GM19239 (cell line): ENCODE results near the gene KRT4.

ENCODE experiments used
- DNase-seq: peaks from one replicate; pipeline ENCODE4 v3.0.0; 2011; ENCODE audit warnings: low spot score; ENCODE audit not compliant: insufficient read length
- FAIRE-seq: peaks from 2 replicates; lab custom pipeline; 2011; peaks lifted over from hg19 to GRCh38; lab: Jason Lieb, UNC

The KRT4 gene

GRCh38 chr12:52823761-52824450 lies 10.0 kb upstream of the KRT4 start:
- FAIRE-seq (no peak), DNase-seq (no peak)

DNA sequence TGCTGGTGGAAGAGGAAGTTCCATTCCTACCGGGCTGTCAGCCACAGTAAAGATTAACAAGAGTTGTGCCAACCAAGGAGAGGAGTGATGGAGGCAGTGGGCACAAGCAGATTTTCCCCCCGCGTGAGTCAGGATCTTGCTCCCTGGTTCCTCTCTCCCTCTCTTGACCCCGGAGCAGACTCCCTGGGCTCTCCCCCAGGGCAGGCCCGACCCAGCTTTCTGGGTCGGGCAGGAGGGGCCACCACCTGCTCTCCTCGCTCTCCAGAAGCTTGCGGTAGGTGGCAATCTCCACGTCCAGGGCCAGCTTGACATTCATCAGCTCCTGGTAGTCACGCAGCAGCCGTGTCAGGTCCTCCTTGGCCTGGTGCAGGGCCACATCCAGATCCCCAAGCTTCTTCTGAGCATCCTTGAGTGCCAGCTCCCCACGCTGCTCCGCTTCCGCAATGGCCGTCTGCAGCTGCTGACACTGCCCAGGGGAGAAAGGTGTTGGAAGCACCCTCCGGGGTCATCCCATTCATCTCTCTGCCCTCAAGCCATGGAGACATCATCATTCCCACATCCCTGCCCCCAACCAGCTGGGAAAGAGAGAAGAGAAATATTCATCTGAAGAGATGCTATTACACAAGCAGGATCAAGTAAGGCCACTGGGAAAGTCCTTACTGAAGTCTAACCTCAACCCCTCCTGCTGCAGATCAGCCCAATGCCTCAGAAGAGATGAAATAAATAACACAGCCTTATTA lies 9.0 kb upstream of the KRT4 start:
- FAIRE-seq (no peak), DNase-seq (no peak)

- DNase-seq = no peak
- FAIRE-seq = no peak
Measured at GRCh38 chr12:52821826-52822660, 8.1 kb upstream of the KRT4 start.

- FAIRE-seq (no peak), DNase-seq (no peak)
Measured at GRCh38 chr12:52821071-52821730, 7.3 kb upstream of the KRT4 start.

- no peak for DNase-seq
- FAIRE-seq = no peak
Measured at GRCh38 chr12:52820521-52820920, 6.6 kb upstream of the KRT4 start.

DNA sequence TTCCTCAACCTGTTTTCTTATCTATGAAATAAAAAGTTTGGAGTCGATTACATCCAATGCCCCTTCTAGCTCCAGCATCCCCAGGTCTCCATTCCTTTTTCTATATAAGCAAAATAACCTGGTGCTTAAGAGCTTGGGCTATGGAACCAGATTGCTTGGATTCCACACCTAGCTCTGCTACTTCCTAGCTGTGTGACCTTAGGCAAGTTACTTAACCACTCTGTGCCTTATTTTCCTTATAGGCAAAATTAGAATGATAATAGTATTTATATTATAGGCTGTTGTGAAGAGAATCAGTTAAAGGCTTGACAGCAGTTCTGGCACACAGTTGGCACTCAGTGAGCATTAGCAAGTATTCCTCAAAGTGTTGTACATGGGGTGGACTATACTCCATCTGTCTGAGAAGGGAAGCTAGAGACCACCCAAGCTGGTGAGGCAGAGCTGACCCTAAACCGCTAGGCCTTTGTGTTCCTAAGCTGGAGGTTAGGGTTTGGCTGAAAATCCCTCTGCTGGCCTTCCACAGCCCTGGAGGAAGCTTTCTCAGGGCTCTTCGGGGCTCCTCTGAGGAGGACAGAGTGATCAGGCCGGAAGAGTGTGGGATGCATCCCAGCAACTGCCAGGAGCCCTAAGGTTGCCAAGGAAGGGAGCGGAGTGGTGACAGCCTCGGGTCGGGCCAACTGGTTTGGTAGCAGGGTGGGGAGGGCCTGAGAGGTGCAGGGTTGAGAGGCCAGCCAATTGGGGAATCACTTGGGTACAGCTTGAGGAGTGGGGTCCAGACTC lies 6.0 kb upstream of the KRT4 start:
- no peak for FAIRE-seq

GRCh38 chr12:52818887-52819420 lies 5.0 kb upstream of the KRT4 start:
- DNase-seq (no peak), FAIRE-seq (no peak)

More for the DNA sequence above, 6.0 kb upstream of the KRT4 start:
- no peak for DNase-seq

DNA sequence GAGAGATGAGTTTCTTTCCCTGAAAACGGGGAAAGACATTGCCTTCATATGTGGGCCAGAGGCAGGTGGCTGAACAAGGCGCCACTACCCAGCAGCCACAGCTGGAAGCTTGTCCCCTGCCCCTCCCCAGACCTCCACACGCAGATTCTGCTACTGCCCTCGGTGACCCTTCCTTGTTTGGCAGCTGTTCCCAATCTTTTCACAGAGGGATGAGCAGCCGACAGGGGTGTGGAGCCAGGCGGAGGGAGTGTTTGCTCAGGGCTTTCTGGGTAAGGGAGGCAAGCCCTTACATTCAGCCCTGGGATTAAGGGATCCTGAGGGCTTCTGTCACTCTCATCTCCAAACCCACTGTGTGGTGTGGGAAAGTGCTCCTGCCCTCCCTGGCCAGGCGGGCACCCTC lies 4.5 kb upstream of the KRT4 start:
- no peak for FAIRE-seq
- DNase-seq = no peak

GRCh38 chr12:52817699-52818238 lies 3.9 kb upstream of the KRT4 start:
- no peak for DNase-seq
- FAIRE-seq = no peak

GRCh38 chr12:52817003-52817698 lies 3.2 kb upstream of the KRT4 start:
- FAIRE-seq (no peak), DNase-seq (no peak)

- DNase-seq (no peak), FAIRE-seq (no peak)
Measured at GRCh38 chr12:52815676-52816588, 2.0 kb upstream of the KRT4 start.

- DNase-seq (no peak), FAIRE-seq (no peak)
Measured at GRCh38 chr12:52815161-52815560, 1.2 kb upstream of the KRT4 start.

GRCh38 chr12:52814710-52815155 lies 817 bp upstream of the KRT4 start:
- no peak for FAIRE-seq

DNA sequence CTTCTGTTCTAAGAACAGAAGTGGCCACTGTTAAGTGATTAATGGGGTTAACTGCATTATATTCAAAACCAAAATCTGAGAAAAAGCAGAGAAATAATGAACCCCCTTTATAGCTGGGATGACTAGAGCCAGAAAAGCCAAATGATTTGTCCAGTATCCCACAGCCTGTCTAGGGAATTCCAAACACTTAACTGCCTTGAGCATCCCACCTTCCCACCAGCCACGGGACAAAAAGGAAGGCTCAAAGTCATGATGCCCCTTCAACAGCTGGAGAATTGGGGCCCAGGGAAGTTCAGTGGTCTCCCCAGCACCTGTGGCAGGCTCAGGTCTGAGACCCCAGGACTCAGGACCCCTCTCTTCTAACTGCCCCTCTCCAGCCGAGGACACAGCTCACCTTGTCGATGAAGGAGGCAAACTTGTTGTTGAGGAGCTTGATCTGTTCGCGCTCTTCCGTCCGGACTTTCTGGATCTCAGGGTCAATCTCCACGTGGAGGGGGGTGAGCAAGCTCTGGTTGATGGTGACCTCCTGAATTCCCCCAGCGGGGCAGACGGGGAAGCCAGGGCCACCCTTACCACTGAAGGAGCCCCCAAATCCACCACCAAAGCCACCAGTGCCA lies 605 bp downstream of the KRT4 start:
- FAIRE-seq (no peak), DNase-seq (no peak)

More at GRCh38 chr12:52814710-52815155, 817 bp upstream of the KRT4 start:
- no peak for DNase-seq

- FAIRE-seq (no peak), DNase-seq (no peak)
Measured at GRCh38 chr12:52812749-52813148, 1.2 kb downstream of the KRT4 start.

DNA sequence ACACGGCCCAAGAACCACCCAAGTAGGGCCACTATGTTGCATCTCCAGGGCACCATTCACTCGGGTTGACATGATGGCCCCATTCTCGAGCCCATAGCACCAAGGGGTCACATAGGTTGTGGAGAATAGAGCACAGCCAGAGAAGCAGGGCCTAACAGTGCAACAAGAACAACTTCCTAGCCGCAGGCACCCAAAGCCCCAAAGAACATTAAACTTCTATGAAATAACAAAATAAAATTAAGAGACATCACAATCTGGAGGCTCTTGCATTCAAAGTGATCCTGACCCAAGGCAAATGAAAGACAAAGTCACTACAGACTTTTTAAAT lies 1.9 kb downstream of the KRT4 start:
- FAIRE-seq (no peak), DNase-seq (no peak)
